Measurements from ENCODE around the gene IL21R.

IL21R gene

DNA sequence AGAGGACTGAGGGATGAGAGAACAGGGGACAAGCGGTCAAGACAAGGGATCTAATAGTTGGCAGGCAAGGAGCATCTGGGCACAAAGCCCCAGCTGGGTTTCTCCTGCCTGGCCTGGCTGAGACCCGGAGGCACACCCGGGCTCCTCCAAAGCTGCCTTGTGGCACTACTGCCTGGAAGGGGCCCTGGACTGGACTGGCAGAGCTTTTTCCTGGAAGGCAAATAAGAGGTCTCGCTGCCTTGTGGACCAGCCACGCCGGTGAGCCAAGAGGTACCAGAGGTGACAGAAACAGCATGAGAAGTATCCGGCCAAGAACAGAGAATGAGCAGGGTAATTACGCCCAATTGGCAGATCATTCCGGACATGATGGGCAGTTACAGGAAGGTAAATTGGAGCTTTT lies 83.2 kb downstream of the IL21R start:
- H3K27ac ChIP-seq, result no peak overlapping the region
- DNase-seq (ENCODE audit: low spot score), result no peak
- TF ChIP-seq, protein P1, sequence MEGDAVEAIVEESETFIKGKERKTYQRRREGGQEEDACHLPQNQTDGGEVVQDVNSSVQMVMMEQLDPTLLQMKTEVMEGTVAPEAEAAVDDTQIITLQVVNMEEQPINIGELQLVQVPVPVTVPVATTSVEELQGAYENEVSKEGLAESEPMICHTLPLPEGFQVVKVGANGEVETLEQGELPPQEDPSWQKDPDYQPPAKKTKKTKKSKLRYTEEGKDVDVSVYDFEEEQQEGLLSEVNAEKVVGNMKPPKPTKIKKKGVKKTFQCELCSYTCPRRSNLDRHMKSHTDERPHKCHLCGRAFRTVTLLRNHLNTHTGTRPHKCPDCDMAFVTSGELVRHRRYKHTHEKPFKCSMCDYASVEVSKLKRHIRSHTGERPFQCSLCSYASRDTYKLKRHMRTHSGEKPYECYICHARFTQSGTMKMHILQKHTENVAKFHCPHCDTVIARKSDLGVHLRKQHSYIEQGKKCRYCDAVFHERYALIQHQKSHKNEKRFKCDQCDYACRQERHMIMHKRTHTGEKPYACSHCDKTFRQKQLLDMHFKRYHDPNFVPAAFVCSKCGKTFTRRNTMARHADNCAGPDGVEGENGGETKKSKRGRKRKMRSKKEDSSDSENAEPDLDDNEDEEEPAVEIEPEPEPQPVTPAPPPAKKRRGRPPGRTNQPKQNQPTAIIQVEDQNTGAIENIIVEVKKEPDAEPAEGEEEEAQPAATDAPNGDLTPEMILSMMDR (IDR thresholded peaks at IDR 0.05), result no peak
- no peak overlapping the region for H3K4me3 ChIP-seq

DNA sequence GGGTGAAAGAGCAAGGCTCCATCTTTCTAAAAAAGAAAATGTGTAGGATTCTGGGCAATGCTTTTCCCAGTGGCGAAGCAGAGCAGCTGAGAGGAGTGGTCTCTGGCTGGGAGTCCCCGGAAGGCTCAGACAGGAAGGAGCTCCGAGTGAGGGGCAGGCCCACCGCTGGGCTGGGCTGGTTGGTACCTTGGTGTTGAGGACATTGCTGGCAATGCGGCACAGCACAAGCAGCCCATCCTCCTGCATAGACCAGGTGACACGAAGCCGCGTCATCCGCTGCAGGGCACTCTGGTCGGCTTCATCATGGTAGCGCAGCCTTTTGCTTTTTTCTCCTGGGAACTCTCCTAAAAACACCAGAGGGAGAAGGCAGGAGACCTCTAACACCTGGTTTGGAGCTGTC lies 83.8 kb downstream of the IL21R start:
- H3K27ac ChIP-seq, result no peak overlapping the region
- TF ChIP-seq, protein P1 (IDR thresholded peaks at IDR 0.05), result no peak
- no peak for DNase-seq (ENCODE audit: low spot score)
- H3K4me3 ChIP-seq, result no peak overlapping the region

DNA sequence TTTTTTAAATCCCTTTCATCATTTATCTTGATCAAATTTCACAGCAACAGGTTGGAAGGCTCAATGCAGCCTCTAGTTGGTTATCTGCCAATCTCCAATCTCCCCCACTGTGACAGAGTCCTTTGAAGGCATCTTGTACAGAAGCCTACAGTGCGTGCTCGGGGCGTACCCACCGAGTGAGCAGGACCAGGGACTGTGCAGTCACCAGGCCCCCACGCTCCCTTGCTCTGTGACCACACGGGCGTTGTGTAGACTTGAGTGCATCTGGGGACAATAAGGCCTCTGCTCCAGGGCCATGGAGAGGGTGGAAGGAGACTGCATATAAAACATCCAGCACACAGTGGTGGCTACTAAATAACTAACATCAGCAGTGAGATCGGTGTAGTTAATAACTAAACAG lies 84.4 kb downstream of the IL21R start:
- TF ChIP-seq, protein P1 (IDR thresholded peaks at IDR 0.05), result no peak
- Histone ChIP-seq H3K27ac (no peak overlapping the region), H3K4me3 (no peak overlapping the region)
- DNase-seq (ENCODE audit: low spot score), result no peak

DNA sequence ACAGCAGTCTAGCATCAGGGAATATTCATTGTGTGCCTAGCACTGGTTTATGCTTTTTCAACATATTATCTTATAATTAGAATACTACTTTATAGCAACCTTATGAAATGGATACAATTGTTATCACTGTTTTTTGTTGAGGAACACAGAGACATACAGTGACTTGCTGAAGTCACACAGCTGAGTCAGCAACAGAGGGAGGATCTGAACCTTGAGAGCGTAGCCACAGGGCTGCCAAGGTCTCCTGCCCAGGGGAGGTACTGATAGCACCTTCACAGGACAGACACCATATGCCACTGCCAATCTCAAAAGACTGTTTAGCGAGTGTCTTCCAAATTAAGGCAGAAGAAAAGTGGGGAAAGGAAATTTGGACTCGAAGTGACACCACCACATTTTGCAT lies 84.8 kb downstream of the IL21R start:
- DNase-seq (ENCODE audit: low spot score), result no peak
- TF ChIP-seq, protein P1 (IDR thresholded peaks at IDR 0.05), result no peak
- Histone ChIP-seq H3K27ac (no peak overlapping the region), H3K4me3 (no peak overlapping the region)

DNA sequence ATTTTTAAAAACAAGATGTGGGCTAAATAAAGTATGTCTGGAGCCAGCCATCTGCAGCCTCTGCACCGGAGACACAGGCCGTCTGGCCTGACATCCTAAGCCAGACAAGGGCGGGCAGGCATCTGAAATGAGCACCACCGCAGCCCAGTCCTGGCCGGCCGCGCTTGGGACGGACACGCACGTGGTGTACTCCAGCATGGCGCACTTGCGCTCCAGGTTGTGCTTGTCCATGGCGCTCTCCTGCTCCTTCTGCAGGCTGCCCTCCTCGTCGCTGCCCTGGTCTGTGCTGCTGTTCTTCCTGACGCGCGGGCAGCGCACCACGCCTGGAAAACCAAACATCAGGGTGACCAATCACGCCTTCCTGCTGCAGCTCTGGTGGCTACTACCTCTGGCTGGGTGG lies 87.4 kb downstream of the IL21R start:
- no peak for DNase-seq (ENCODE audit: low spot score)
- TF ChIP-seq, protein P1 (IDR thresholded peaks at IDR 0.05), result no peak
- Histone ChIP-seq H3K27ac (no peak overlapping the region), H3K4me3 (no peak overlapping the region)

- H3K4me3 ChIP-seq, result no peak overlapping the region
- no peak overlapping the region for H3K27ac ChIP-seq
- DNase-seq (ENCODE audit: low spot score), result no peak
- TF ChIP-seq, protein P1 (IDR thresholded peaks at IDR 0.05), result no peak
These were observed 87.9 kb downstream of the IL21R start for GRCh38 chr16:27489906-27490305.

DNA sequence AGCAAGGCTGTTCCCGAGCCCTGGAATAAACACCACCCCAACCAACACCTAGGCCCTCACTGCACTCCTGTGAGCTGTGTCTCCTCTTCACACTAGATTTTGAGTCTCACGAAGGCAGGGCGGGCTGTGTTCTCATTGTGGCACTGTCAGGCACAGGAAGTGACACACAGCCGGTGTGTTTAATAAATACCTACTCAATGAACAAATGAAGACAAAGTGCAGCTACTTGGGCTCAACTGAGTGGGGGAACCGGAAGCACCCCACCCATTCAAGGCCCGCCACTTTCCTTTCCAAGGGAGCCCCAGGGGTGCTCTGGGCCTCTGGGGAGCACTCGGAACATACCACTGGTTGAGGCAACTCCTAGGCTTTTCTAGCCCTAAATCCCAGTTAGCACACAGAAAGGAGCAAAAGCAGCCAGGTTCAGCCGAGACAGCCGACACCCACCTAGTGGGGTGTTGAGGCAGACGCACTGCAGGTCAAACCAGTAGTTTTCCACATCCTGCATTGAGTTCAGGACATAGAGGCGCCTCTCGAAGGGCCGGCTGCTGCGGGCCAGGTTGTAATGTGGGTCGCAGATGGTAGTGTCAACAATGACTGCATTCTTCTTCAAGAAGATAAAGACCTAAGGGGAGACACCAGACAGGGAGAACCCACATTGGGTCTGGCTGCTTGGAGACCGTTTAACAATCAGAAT lies 90.1 kb downstream of the IL21R start:
- TF ChIP-seq, protein P1 (IDR thresholded peaks at IDR 0.05), result no peak
- DNase-seq (ENCODE audit: low spot score), result no peak
- H3K27ac ChIP-seq, result no peak overlapping the region
- H3K4me3 ChIP-seq, result no peak overlapping the region
